ENCODE results near the gene ZNF532. TPM values are rescaled to one million over a fixed set of nuclear protein-coding genes. Genes with fewer than 3 reads are reported as not detected.

Gene ZNF532
- total RNA-seq, 4 donors from 2014 or later: 3.9 to 188 (median 12.7) TPM

DNA sequence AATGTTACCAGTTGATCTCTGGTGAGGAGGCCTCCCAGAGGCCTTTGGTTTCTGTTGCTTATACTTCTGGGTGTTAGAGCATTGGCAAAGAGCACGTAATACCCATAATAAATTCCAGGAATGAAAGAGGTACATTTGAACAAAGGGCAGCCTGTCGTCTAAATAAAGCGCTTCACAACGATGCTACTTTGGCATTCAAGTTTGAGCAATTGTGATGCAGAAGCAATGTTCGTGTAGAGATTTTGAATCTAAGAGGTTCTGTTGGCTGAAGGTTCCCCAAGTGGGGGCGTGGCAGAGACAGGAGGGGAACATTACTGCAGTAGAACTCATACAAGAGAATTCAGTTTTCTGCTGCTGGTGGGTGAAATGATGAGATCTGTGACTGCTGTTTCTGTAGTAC is 27.8 kb downstream of the ZNF532 start:
- H3K4me3 ChIP-seq: no peak overlapping the region
- TF ChIP-seq, protein P1, sequence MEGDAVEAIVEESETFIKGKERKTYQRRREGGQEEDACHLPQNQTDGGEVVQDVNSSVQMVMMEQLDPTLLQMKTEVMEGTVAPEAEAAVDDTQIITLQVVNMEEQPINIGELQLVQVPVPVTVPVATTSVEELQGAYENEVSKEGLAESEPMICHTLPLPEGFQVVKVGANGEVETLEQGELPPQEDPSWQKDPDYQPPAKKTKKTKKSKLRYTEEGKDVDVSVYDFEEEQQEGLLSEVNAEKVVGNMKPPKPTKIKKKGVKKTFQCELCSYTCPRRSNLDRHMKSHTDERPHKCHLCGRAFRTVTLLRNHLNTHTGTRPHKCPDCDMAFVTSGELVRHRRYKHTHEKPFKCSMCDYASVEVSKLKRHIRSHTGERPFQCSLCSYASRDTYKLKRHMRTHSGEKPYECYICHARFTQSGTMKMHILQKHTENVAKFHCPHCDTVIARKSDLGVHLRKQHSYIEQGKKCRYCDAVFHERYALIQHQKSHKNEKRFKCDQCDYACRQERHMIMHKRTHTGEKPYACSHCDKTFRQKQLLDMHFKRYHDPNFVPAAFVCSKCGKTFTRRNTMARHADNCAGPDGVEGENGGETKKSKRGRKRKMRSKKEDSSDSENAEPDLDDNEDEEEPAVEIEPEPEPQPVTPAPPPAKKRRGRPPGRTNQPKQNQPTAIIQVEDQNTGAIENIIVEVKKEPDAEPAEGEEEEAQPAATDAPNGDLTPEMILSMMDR (IDR thresholded peaks at IDR 0.05): no peak
- TF ChIP-seq POLR2A (IDR thresholded peaks at IDR 0.05): no peak
- no peak overlapping the region for H3K27ac ChIP-seq
- H3K27me3 ChIP-seq: no peaks in the 10 kb centered on the region
- H3K9me3 ChIP-seq: no peaks in the 10 kb centered on the region
- H3K36me3 ChIP-seq: no peaks in the 10 kb centered on the region
- peaks cover 0 to 4% (median 0%) of the 10 kb centered on the region in 4 donors for H3K4me1 ChIP-seq
- DNase-seq: no peak

DNA sequence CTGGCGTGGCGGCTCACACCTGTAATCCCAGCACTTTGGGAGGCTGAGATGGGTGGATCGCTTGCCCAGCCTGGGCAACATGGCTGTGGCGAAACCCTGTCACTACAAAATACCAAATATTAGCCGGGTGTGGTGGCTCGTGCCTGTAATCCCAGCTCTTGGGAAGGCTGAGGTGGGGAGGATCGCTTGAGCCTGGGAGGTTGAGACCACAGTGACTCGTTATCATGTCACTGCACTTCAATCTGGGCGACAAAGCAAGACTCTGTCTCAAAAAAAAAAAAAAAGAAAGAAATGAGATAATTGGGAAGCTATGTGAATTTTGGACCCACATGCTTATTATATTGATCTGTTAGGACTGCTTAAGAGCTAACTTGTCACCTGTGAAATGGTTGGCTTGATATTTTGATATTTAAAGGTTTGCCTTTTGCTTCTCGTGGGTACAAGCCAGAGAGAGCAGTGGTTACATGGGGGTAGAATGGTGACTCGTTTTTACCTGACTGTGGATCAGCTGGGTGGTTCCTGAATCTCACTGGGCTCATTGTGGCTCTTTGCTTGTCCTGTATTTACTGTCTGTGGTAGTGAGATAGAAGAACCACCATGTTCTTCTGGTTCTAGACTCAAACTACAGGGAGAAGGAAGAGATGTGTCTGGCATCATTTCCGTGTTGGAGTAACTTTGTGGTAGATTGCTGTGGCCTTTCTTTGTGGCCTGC is 28.9 kb downstream of the ZNF532 start:
- H3K4me3 ChIP-seq: no peak overlapping the region
- H3K27me3 ChIP-seq: no peaks in the 10 kb centered on the region
- no peaks in the 10 kb centered on the region for H3K9me3 ChIP-seq
- H3K27ac ChIP-seq: no peak overlapping the region
- H3K4me1 ChIP-seq: peaks cover 0 to 4% (median 0%) of the 10 kb centered on the region in 4 donors
- no peak for DNase-seq
- H3K36me3 ChIP-seq: no peaks in the 10 kb centered on the region
- no peak for TF ChIP-seq POLR2A (IDR thresholded peaks at IDR 0.05)
- TF ChIP-seq, protein P1 (IDR thresholded peaks at IDR 0.05): no peak

DNA sequence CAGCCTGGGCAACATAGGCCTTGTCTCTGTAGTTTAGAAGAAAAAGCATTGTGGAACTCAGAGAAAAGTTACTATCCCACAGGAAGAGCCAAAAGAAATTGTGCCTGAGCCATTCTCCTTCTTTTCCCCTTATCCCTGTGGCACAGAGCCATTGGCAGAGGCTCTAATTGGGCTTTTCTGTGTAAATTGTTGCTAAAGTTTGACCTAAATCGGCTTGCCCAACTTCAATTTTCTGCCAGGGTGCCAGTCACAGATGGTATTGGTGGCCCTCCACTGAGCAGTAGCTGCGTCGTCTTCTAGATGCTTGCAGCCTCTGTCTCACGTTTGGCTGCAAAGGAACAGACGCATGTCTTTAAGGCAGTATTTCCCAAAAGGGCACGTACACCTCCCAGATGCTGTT is 30.3 kb downstream of the ZNF532 start:
- no peaks in the 10 kb centered on the region for H3K36me3 ChIP-seq
- peak in 1 of 3 donors; percentile 40 for DNase-seq
- no peak overlapping the region for H3K4me3 ChIP-seq
- H3K4me1 ChIP-seq: peaks cover 0 to 4% (median 0%) of the 10 kb centered on the region in 4 donors
- no peaks in the 10 kb centered on the region for H3K9me3 ChIP-seq
- TF ChIP-seq POLR2A (IDR thresholded peaks at IDR 0.05): no peak
- TF ChIP-seq, protein P1 (IDR thresholded peaks at IDR 0.05): no peak
- H3K27ac ChIP-seq: no peak overlapping the region
- H3K27me3 ChIP-seq: no peaks in the 10 kb centered on the region

DNA sequence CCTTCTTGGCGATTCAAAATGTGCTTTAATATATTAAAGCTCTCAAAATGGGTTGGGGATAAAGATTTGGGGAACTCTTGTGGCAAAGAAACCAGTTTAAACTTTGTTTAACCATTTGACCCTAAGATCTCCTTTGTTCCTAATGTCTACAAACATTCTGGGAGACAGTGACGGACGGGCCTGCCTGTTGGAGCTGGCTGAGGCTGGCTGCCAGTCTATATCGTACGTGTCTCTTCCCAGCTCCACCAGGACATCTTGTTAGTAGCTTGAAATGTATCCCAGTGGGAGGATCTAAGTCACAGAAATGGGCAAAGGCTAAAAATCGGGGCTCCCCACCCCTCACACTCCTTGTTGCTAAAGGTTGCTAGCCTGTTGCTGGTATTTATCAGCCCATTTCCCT is 30.7 kb downstream of the ZNF532 start:
- no peak overlapping the region for H3K4me3 ChIP-seq
- peaks cover 0 to 4% (median 0%) of the 10 kb centered on the region in 4 donors for H3K4me1 ChIP-seq
- TF ChIP-seq POLR2A (IDR thresholded peaks at IDR 0.05): no peak
- TF ChIP-seq, protein P1 (IDR thresholded peaks at IDR 0.05): no peak
- no peaks in the 10 kb centered on the region for H3K9me3 ChIP-seq
- DNase-seq: peak in 1 of 3 donors; percentile 28
- no peaks in the 10 kb centered on the region for H3K36me3 ChIP-seq
- H3K27me3 ChIP-seq: no peaks in the 10 kb centered on the region
- peak overlapping the region in 1 of 4 donors; percentile 60 for H3K27ac ChIP-seq

DNA sequence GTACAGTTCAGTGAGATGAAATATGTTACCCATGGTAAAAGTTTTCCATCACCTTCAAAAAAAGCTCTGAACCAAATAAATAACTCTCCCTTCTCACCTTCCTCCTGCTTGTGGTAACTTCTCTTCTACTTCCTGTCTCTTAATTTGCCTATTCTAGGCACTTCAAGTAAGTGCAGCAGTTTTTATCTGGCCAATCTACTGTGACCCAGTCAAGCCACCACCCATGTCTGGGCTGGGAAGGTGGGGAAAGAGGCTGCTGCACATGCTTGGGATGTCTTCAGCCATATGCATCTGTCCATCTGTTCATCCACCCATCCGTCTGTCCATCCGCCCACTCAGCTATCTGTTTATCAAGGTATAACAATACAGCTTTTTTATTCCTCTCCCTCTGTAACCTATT is 31.6 kb downstream of the ZNF532 start:
- Histone ChIP-seq H3K27ac (peak overlapping the region in 2 of 4 donors; percentile 14 to 60), H3K9me3 (no peaks in the 10 kb centered on the region), H3K27me3 (no peaks in the 10 kb centered on the region), H3K4me3 (no peak overlapping the region), H3K36me3 (no peaks in the 10 kb centered on the region), H3K4me1 (peaks cover 0 to 2% (median 0%) of the 10 kb centered on the region in 4 donors)
- peak in 2 of 3 donors; percentile 57 to 61 for DNase-seq
- TF ChIP-seq POLR2A (IDR thresholded peaks at IDR 0.05): no peak
- TF ChIP-seq, protein P1 (IDR thresholded peaks at IDR 0.05): no peak

Data from Peyer's patch (tissue), 4 donors.